Measurements from ENCODE around the gene C10orf88. TPM values are rescaled to one million over a fixed set of nuclear protein-coding genes. Genes with fewer than 3 reads are reported as not detected.
A peak's percentile ranks its signal among the peaks of the same experiment; 100 is the strongest.

C10orf88 gene
- total RNA-seq, 1 donor from 2014 or later: 11.8 TPM

GRCh38 chr10:122990278-122990677 lies 36.3 kb upstream of the C10orf88 start:
- TF ChIP-seq CTCF (conservative IDR thresholded peaks at IDR 0.05): no peak
- Mint-ChIP-seq H3K27ac (ENCODE audit: unreplicated experiment) (no peak overlapping the region), H3K9me3 (no peaks in the 10 kb centered on the region), H3K36me3 (ENCODE audit: low read depth) (peaks cover 2% of the 10 kb centered on the region), H3K4me1 (no peaks in the 10 kb centered on the region), H3K4me3 (no peak overlapping the region), H3K27me3 (ENCODE audit: low read depth) (no peaks in the 10 kb centered on the region)
- no peak for DNase-seq (ENCODE audit: low read depth, low spot score)

GRCh38 chr10:122988501-122988900 lies 34.5 kb upstream of the C10orf88 start:
- no peaks in the 10 kb centered on the region for H3K27me3 Mint-ChIP-seq (ENCODE audit: low read depth)
- no peak for DNase-seq (ENCODE audit: low read depth, low spot score)
- H3K4me3 Mint-ChIP-seq: no peak overlapping the region
- no peaks in the 10 kb centered on the region for H3K4me1 Mint-ChIP-seq
- TF ChIP-seq CTCF (conservative IDR thresholded peaks at IDR 0.05): no peak
- no peak overlapping the region for H3K27ac Mint-ChIP-seq (ENCODE audit: unreplicated experiment)
- H3K9me3 Mint-ChIP-seq: no peaks in the 10 kb centered on the region
- H3K36me3 Mint-ChIP-seq (ENCODE audit: low read depth): no peaks in the 10 kb centered on the region

GRCh38 chr10:122986335-122986734 lies 32.3 kb upstream of the C10orf88 start:
- no peak overlapping the region for H3K27ac Mint-ChIP-seq (ENCODE audit: unreplicated experiment)
- no peak for TF ChIP-seq CTCF (conservative IDR thresholded peaks at IDR 0.05)
- H3K9me3 Mint-ChIP-seq: no peaks in the 10 kb centered on the region
- peaks cover under 1% of the 10 kb centered on the region for H3K4me1 Mint-ChIP-seq
- no peaks in the 10 kb centered on the region for H3K27me3 Mint-ChIP-seq (ENCODE audit: low read depth)
- no peak for DNase-seq (ENCODE audit: low read depth, low spot score)
- no peaks in the 10 kb centered on the region for H3K36me3 Mint-ChIP-seq (ENCODE audit: low read depth)
- no peak overlapping the region for H3K4me3 Mint-ChIP-seq

GRCh38 chr10:122984708-122985107 lies 30.7 kb upstream of the C10orf88 start:
- H3K27ac Mint-ChIP-seq (ENCODE audit: unreplicated experiment): no peak overlapping the region
- no peak overlapping the region for H3K4me3 Mint-ChIP-seq
- no peaks in the 10 kb centered on the region for H3K36me3 Mint-ChIP-seq (ENCODE audit: low read depth)
- DNase-seq (ENCODE audit: low read depth, low spot score): no peak
- H3K4me1 Mint-ChIP-seq: peaks cover 13% of the 10 kb centered on the region
- no peaks in the 10 kb centered on the region for H3K27me3 Mint-ChIP-seq (ENCODE audit: low read depth)
- no peak for TF ChIP-seq CTCF (conservative IDR thresholded peaks at IDR 0.05)
- no peaks in the 10 kb centered on the region for H3K9me3 Mint-ChIP-seq

GRCh38 chr10:122983898-122984297 lies 29.9 kb upstream of the C10orf88 start:
- Mint-ChIP-seq H3K4me3 (no peak overlapping the region), H3K27me3 (ENCODE audit: low read depth) (no peaks in the 10 kb centered on the region), H3K36me3 (ENCODE audit: low read depth) (no peaks in the 10 kb centered on the region), H3K4me1 (peaks cover 14% of the 10 kb centered on the region), H3K9me3 (no peaks in the 10 kb centered on the region), H3K27ac (ENCODE audit: unreplicated experiment) (no peak overlapping the region)
- no peak for TF ChIP-seq CTCF (conservative IDR thresholded peaks at IDR 0.05)
- no peak for DNase-seq (ENCODE audit: low read depth, low spot score)

GRCh38 chr10:122981066-122981464 lies 27.0 kb upstream of the C10orf88 start:
- H3K4me1 Mint-ChIP-seq: peaks cover 14% of the 10 kb centered on the region
- H3K4me3 Mint-ChIP-seq: peak overlapping the region; percentile 93
- TF ChIP-seq CTCF (conservative IDR thresholded peaks at IDR 0.05): peak; percentile 50
- H3K27ac Mint-ChIP-seq (ENCODE audit: unreplicated experiment): no peak overlapping the region
- DNase-seq (ENCODE audit: low read depth, low spot score): no peak
- peaks cover 6% of the 10 kb centered on the region for H3K27me3 Mint-ChIP-seq (ENCODE audit: low read depth)
- no peaks in the 10 kb centered on the region for H3K36me3 Mint-ChIP-seq (ENCODE audit: low read depth)
- H3K9me3 Mint-ChIP-seq: no peaks in the 10 kb centered on the region
